DMS53 treated with DMSO at 0.1 percent for 48 hours (cell line): ENCODE results near the gene EML5.

Experiments
- DNase-seq: peaks from one replicate; lab custom pipeline; 2025; ENCODE audit not compliant: unreplicated experiment; lab: John Stamatoyannopoulos, UW

Gene EML5

GRCh38 chr14:88565427-88565826 lies 227.3 kb downstream of the EML5 start:
- DNase-seq = no peak

GRCh38 chr14:88563845-88564244 lies 228.9 kb downstream of the EML5 start:
- DNase-seq = no peak

GRCh38 chr14:88562831-88563686 lies 229.7 kb downstream of the EML5 start, which contains the start of gene ZC3H14:
TSS of gene ZC3H14 (plus strand) at chr14:88563037. CDS start at chr14:88563134, 97 bp downstream.
- peak; percentile 58 for DNase-seq

GRCh38 chr14:88562532-88562830 lies 230.3 kb downstream of the EML5 start:
- no peak for DNase-seq
